Bronchus fibroblast of lung (primary cell): ENCODE measurements around the gene USP24. TPM values are rescaled to one million over a fixed set of nuclear protein-coding genes. Genes with fewer than 3 reads are reported as not detected.

Experiments
- total RNA-seq: library from RNA; depleted of rRNA; stranded (reverse); fragments of >200 nt; gene quantifications from 2 replicates; pipeline ENCODE4 v1.2.3, GENCODE V29; 2015

The USP24 gene, protein sequence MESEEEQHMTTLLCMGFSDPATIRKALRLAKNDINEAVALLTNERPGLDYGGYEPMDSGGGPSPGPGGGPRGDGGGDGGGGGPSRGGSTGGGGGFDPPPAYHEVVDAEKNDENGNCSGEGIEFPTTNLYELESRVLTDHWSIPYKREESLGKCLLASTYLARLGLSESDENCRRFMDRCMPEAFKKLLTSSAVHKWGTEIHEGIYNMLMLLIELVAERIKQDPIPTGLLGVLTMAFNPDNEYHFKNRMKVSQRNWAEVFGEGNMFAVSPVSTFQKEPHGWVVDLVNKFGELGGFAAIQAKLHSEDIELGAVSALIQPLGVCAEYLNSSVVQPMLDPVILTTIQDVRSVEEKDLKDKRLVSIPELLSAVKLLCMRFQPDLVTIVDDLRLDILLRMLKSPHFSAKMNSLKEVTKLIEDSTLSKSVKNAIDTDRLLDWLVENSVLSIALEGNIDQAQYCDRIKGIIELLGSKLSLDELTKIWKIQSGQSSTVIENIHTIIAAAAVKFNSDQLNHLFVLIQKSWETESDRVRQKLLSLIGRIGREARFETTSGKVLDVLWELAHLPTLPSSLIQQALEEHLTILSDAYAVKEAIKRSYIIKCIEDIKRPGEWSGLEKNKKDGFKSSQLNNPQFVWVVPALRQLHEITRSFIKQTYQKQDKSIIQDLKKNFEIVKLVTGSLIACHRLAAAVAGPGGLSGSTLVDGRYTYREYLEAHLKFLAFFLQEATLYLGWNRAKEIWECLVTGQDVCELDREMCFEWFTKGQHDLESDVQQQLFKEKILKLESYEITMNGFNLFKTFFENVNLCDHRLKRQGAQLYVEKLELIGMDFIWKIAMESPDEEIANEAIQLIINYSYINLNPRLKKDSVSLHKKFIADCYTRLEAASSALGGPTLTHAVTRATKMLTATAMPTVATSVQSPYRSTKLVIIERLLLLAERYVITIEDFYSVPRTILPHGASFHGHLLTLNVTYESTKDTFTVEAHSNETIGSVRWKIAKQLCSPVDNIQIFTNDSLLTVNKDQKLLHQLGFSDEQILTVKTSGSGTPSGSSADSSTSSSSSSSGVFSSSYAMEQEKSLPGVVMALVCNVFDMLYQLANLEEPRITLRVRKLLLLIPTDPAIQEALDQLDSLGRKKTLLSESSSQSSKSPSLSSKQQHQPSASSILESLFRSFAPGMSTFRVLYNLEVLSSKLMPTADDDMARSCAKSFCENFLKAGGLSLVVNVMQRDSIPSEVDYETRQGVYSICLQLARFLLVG (N-terminal part only)
- total RNA-seq = 14.1 and 17.4 TPM in 2 replicates

DNA sequence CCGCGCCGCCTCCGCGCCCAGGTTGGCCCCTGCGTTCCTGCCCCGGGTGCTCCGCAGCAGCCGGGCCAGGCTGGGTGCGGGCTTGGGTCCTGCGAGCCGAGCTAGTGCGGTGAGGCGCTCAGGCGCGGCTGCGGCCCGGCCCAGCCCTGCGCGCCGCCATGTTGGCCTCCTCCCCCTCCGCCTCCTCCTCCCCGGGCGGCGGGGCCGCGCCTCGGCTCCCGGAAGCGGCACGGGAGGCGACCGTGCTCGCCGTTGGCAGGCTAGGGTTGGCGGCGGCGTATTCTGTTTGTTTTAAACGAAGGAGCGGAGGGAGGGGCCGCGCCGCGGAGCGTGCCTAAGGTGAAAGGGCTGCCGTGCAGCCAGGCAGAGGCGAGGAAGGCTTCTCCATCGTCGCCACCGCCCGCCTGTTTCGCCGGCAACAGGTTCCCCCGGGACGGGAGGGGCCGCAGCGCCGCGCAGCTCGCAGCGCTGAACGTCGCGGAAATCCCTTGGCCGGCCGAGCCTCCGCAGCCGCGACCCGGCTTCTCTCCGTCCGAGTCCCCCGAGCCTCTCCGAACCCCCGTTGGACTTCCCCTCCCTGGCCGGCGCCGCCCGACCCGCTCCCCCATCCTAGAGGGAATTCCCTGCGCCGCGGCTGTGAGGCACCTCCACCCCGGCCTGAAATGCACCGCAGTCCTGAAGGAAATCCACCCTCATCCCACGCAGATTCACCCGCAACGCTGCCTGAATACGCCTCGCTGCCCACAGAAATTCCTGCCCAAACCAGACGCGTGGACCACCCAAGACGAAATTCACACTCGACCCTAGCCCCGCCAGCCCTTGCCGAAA is at the start of gene USP24:
TSS of gene USP24 (minus strand) at position 171 of the 828 bp plus-strand sequence. CDS start 251 bp downstream, outside the sequence.

DNA sequence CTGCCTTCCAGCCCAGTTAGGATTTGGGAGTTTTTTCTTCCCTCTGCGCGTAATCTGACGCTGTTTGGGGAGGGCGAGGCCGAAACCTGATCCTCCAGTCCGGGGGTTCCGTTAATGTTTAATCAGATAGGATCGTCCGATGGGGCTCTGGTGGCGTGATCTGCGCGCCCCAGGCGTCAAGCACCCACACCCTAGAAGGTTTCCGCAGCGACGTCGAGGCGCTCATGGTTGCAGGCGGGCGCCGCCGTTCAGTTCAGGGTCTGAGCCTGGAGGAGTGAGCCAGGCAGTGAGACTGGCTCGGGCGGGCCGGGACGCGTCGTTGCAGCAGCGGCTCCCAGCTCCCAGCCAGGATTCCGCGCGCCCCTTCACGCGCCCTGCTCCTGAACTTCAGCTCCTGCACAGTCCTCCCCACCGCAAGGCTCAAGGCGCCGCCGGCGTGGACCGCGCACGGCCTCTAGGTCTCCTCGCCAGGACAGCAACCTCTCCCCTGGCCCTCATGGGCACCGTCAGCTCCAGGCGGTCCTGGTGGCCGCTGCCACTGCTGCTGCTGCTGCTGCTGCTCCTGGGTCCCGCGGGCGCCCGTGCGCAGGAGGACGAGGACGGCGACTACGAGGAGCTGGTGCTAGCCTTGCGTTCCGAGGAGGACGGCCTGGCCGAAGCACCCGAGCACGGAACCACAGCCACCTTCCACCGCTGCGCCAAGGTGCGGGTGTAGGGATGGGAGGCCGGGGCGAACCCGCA is 175.7 kb downstream of the USP24 start, which contains the start of gene PCSK9:
TSS of gene PCSK9 (plus strand) at position 207 of the 741 bp plus-strand sequence. CDS start at position 497, 290 bp downstream.

Other genes with a start within 250 kb of the USP24 start
- not detected in 2 replicates for gene TMEM61, start 234.7 kb downstream of the USP24 start, total RNA-seq
- gene BSND, start 216.4 kb downstream of the USP24 start, total RNA-seq = not detected in 2 replicates
- 37.8 and 40.0 TPM in 2 replicates for gene PCSK9, start 175.8 kb downstream of the USP24 start, total RNA-seq